Keratinocyte (primary cell): ENCODE data around the gene RPP14. TPM values are rescaled to one million over a fixed set of nuclear protein-coding genes. Genes with fewer than 3 reads are reported as not detected.
"Not testable (repeated sequence)": the region's sequence is repeated elsewhere in the genome, so short reads cannot be mapped to it uniquely, and the experiment has no call there.

Experiments used
- DNase-seq: peaks from one replicate; pipeline ENCODE4 v3.0.0-alpha.2; 2011; ENCODE audit warnings: low read depth, missing footprints, low spot score
- FAIRE-seq: peaks from 2 replicates; lab custom pipeline; 2011; peaks lifted over from hg19 to GRCh38; lab: Jason Lieb, UNC
- H2AFZ ChIP-seq: 2 replicates; pipeline ENCODE4 v1.6.0; 2012; ENCODE audit warnings: low read length, control low read depth, inconsistent platforms; ENCODE audit not compliant: control insufficient read depth
- H3K27ac ChIP-seq: 2 replicates; pipeline ENCODE4 v1.5.1; 2011; ENCODE audit warnings: low read length; ENCODE audit not compliant: control insufficient read depth, insufficient read depth
- H3K27me3 ChIP-seq: 3 replicates; pipeline ENCODE4 v1.6.0; 2011; ENCODE audit warnings: low read length; ENCODE audit not compliant: control insufficient read depth, insufficient read depth; ENCODE audit errors: extremely low read depth
- H3K36me3 ChIP-seq, 2 experiments: 2 replicates in 1 of 2; 3 replicates in 1 of 2; pipeline ENCODE4 v1.5.1; 2011; ENCODE audit warnings: low read length in 2 of 2, mild to moderate bottlenecking in 1 of 2; ENCODE audit not compliant: control insufficient read depth in 2 of 2, insufficient read depth in 2 of 2; ENCODE audit errors: extremely low read depth in 1 of 2
- H3K4me1 ChIP-seq: 3 replicates; pipeline ENCODE4 v1.5.1; 2011; ENCODE audit warnings: low read length; ENCODE audit not compliant: control insufficient read depth, insufficient read depth; ENCODE audit errors: extremely low read depth
- H3K4me2 ChIP-seq: 3 replicates; pipeline ENCODE4 v1.6.0; 2011; ENCODE audit warnings: low read depth, low read length; ENCODE audit not compliant: control insufficient read depth, insufficient read depth; ENCODE audit errors: extremely low read depth
- H3K4me3 ChIP-seq, 3 experiments: fragments of 200-600 bp in 1 of 3; sonication (generic) in 1 of 3; 2 replicates in 2 of 3; 3 replicates in 1 of 3; pipeline ENCODE4 v1.5.1; 2011 to 2016; ENCODE audit warnings: low read length in 3 of 3, mild to moderate bottlenecking in 3 of 3, control low read depth in 2 of 3, inconsistent platforms in 1 of 3, low read depth in 1 of 3, mixed read lengths in 1 of 3, mixed run types in 1 of 3, moderate library complexity in 1 of 3; ENCODE audit not compliant: control insufficient read depth in 2 of 3, insufficient read depth in 2 of 3; ENCODE audit errors: extremely low read depth in 1 of 3
- H3K79me2 ChIP-seq: 2 replicates; pipeline ENCODE4 v1.6.0; 2012; ENCODE audit warnings: low read length; ENCODE audit not compliant: control insufficient read depth, insufficient read depth
- H3K9ac ChIP-seq: 3 replicates; pipeline ENCODE4 v1.6.0; 2011; ENCODE audit warnings: low read length; ENCODE audit not compliant: control insufficient read depth, insufficient read depth; ENCODE audit errors: extremely low read depth
- H3K9me1 ChIP-seq: 3 replicates; pipeline ENCODE4 v1.6.0; 2011; ENCODE audit warnings: low read length; ENCODE audit not compliant: control insufficient read depth, insufficient read depth; ENCODE audit errors: extremely low read depth
- H3K9me3 ChIP-seq: 2 replicates; pipeline ENCODE4 v1.5.1; 2012; ENCODE audit warnings: low read depth, low read length; ENCODE audit not compliant: control insufficient read depth
- H4K20me1 ChIP-seq: 3 replicates; pipeline ENCODE4 v1.6.0; 2011; ENCODE audit warnings: low read length; ENCODE audit not compliant: control insufficient read depth, insufficient read depth; ENCODE audit errors: extremely low read depth
- EZH2 ChIP-seq: IDR thresholded peaks from one replicate; pipeline ENCODE4 v1.6.1; 2012; ENCODE audit warnings: inconsistent platforms, mild to moderate bottlenecking, low read length, moderate library complexity
- dilution Hi-C: fragments of 300-500 bp; cut with MboI; formaldehyde crosslinking; loops from one replicate; pipeline ENCODE4 v1.7.0; 2020; ENCODE audit warnings: low sequenced_read_pairs; ENCODE audit not compliant: extremely low pct_ligation_motif_present
- polyA plus RNA-seq, 5 experiments: library from polyadenylated mRNA; depleted of rRNA in 3 of 5; stranded (reverse) in 3 of 5; stranded (forward) in 1 of 5; unstranded in 1 of 5; fragments of >200 nt; gene quantifications; 1 replicate in 1 of 5; 2 replicates in 3 of 5; 3 replicates in 1 of 5; pipeline versions ENCODE4 v1.2.1 to v1.2.3, GENCODE V29; 2011 to 2012; ENCODE audit warnings: missing spikeins in 2 of 5, low read depth in 1 of 5, low replicate concordance in 1 of 5
- TF ChIP-seq, protein P1 (sequence below), 3 experiments: IDR thresholded peaks in 1 of 3; conservative IDR thresholded peaks in 1 of 3; optimal IDR thresholded peaks in 1 of 3; 2 replicates in 2 of 3; 3 replicates in 1 of 3; pipeline versions ENCODE3 to v1.5.1; 2011; ENCODE audit warnings: low read length in 3 of 3, mild to moderate bottlenecking in 3 of 3, moderate library complexity in 2 of 3, control low read depth in 1 of 3, inconsistent platforms in 1 of 3; ENCODE audit not compliant: insufficient read depth in 2 of 3; ENCODE audit errors: extremely low read depth in 1 of 3

Gene RPP14
- polyA plus RNA-seq, 1 donor (not counting 4 experiments of a cell fraction or from before 2014, with no cell fraction given) = 24.6 TPM

DNA sequence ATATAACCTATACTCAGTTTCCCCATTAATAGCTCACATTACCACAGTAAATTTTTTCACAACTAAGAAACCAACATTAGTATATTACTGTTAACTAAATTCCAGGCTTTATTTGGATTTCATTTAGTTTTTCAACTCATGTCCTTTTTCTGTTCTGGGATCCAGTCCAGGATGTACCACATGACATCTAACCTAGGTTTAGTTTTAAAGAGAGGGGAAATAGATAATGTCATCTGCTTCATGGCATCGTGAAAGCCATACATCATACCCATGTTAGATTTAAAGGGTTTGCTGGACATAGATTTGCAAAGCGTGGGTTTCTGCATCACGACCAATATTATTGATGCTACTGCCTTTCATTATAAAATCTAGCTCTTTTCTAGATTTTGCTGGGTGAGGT, 33.2 kb upstream of the RPP14 start:
- H3K79me2 ChIP-seq = no peaks in the 10 kb centered on the region
- H3K4me1 ChIP-seq = peaks cover 20% of the 10 kb centered on the region
- no peak overlapping the region for H3K4me2 ChIP-seq
- TF ChIP-seq, protein P1, sequence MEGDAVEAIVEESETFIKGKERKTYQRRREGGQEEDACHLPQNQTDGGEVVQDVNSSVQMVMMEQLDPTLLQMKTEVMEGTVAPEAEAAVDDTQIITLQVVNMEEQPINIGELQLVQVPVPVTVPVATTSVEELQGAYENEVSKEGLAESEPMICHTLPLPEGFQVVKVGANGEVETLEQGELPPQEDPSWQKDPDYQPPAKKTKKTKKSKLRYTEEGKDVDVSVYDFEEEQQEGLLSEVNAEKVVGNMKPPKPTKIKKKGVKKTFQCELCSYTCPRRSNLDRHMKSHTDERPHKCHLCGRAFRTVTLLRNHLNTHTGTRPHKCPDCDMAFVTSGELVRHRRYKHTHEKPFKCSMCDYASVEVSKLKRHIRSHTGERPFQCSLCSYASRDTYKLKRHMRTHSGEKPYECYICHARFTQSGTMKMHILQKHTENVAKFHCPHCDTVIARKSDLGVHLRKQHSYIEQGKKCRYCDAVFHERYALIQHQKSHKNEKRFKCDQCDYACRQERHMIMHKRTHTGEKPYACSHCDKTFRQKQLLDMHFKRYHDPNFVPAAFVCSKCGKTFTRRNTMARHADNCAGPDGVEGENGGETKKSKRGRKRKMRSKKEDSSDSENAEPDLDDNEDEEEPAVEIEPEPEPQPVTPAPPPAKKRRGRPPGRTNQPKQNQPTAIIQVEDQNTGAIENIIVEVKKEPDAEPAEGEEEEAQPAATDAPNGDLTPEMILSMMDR (optimal IDR thresholded peaks at IDR 0.05 in 1 of 3, IDR thresholded peaks at IDR 0.05 in 1 of 3, conservative IDR thresholded peaks at IDR 0.05 in 1 of 3; ENCODE audit: extremely low read depth in 1 of 3, insufficient read depth in 2 of 3, low read length in 3 of 3) = no peak
- TF ChIP-seq EZH2 = no peak
- no peaks in the 10 kb centered on the region for H3K27me3 ChIP-seq
- peaks cover 0 to 2% of the 10 kb centered on the region in 2 experiments for H3K36me3 ChIP-seq
- H3K4me3 ChIP-seq = no peak overlapping the region
- DNase-seq = no peak
- dilution Hi-C loops = no loop called here
- no peaks in the 10 kb centered on the region for H4K20me1 ChIP-seq
- no peaks in the 10 kb centered on the region for H3K9me1 ChIP-seq
- no peak overlapping the region for H3K9ac ChIP-seq
- H3K27ac ChIP-seq = no peak overlapping the region
- no peak overlapping the region for H2AFZ ChIP-seq
- no peaks in the 10 kb centered on the region for H3K9me3 ChIP-seq
- no peak for FAIRE-seq

DNA sequence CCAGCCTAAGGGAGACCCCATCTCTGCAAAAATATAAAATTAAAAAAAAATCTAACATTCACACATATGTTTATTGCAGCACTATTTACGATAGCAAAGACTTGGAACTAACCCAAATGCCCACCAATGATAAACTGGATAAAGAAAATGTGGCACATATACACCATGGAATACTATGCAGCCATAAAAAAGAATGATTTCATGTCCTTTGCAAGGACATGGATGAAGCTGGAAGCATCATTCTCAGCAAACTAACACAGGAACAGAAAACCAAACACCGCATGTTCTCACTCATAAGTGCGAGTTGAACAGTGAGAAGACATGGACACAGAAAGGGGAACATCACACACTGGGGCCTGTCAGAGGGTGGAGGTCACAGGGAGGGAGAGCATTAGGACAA, 32.7 kb upstream of the RPP14 start:
- peaks cover 20% of the 10 kb centered on the region for H3K4me1 ChIP-seq
- H3K9me1 ChIP-seq, DNase-seq, H2AFZ ChIP-seq, H3K79me2 ChIP-seq, FAIRE-seq, H3K27ac ChIP-seq, H3K36me3 ChIP-seq, H3K9me3 ChIP-seq, H4K20me1 ChIP-seq, H3K9ac ChIP-seq, H3K27me3 ChIP-seq, H3K4me2 ChIP-seq, dilution Hi-C loops, H3K4me3 ChIP-seq: not testable (repeated sequence)

DNA sequence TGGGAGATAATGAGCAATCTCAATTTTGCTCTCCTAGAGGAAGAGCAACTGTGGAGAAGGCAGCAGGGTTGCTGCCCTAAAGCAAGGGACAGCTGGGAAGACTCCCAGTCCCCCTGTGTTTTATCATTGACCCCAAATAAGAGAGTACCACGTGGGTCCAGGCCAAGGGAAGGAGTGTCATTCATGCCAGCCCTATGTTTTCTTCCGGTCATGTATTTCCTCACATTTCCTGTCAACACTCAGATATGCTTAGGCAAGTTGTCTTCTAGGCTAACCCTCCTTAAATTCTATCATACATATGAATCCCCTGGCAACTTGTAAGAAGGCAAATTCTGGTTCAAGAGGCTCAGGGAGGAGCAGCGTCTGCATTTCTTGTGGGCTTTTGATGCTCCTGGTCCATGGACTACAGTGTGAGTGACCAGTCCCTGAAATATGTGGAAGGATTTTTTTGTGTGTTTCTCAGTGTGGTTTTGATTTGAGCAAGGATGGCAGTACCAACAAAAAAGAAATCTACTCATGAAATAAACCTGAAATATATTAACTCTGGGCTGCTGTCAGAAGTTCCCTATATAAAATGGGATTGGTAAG, 31.9 kb upstream of the RPP14 start:
- H3K9me1 ChIP-seq = no peaks in the 10 kb centered on the region
- peaks cover 15% of the 10 kb centered on the region for H3K4me1 ChIP-seq
- TF ChIP-seq, protein P1 (optimal IDR thresholded peaks at IDR 0.05 in 1 of 3, IDR thresholded peaks at IDR 0.05 in 1 of 3, conservative IDR thresholded peaks at IDR 0.05 in 1 of 3; ENCODE audit: extremely low read depth in 1 of 3, insufficient read depth in 2 of 3, low read length in 3 of 3) = no peak
- no peak for TF ChIP-seq EZH2
- peaks cover 0 to 2% of the 10 kb centered on the region in 2 experiments for H3K36me3 ChIP-seq
- dilution Hi-C loops = no loop called here
- H2AFZ ChIP-seq = no peak overlapping the region
- no peaks in the 10 kb centered on the region for H4K20me1 ChIP-seq
- no peak overlapping the region for H3K27ac ChIP-seq
- H3K4me3 ChIP-seq = no peak overlapping the region
- FAIRE-seq (no peak), DNase-seq (no peak)
- H3K27me3 ChIP-seq = no peaks in the 10 kb centered on the region
- H3K79me2 ChIP-seq = no peaks in the 10 kb centered on the region
- no peaks in the 10 kb centered on the region for H3K9me3 ChIP-seq
- H3K9ac ChIP-seq = no peak overlapping the region
- no peak overlapping the region for H3K4me2 ChIP-seq
